ENCODE results near the gene PDSS2.
"Not testable (repeated sequence)": the region's sequence is repeated elsewhere in the genome, so short reads cannot be mapped to it uniquely, and the experiment has no call there.

Gene PDSS2

GRCh38 chr6:107293350-107293749, 166.0 kb downstream of the PDSS2 start:
- Histone ChIP-seq H3K14ac (ENCODE audit: low read length) (no peak overlapping the region), H3K36me3 (replicated peaks in 1 of 2; ENCODE audit: control insufficient read depth in 2 of 2, insufficient read depth in 2 of 2, low read length in 2 of 2) (no peaks in the 10 kb centered on the region), H3K4me1 (ENCODE audit: control insufficient read depth in 2 of 2, insufficient read depth in 1 of 2, low read depth in 1 of 2, low read length in 2 of 2) (peaks cover 6 to 30% of the 10 kb centered on the region in 2 donors), H3K27me3 (ENCODE audit: control insufficient read depth in 3 of 3, insufficient read depth in 3 of 3, low read depth in 1 of 3, low read length in 3 of 3) (no peaks in the 10 kb centered on the region), H3K4me2 (ENCODE audit: insufficient read depth, low read length, poor library complexity, severe bottlenecking) (no peak overlapping the region), H3K4ac (ENCODE audit: low read length) (no peak overlapping the region), H3K23ac (ENCODE audit: low read depth, low read length, poor library complexity) (no peak overlapping the region), H2BK120ac (ENCODE audit: low read depth, low read length) (no peak overlapping the region), H2AK5ac (ENCODE audit: low read depth, low read length) (no peak overlapping the region), H3K9ac (ENCODE audit: low read depth, low read length, poor library complexity) (no peak overlapping the region), H2AFZ (ENCODE audit: low read length) (peak overlapping the region; percentile 1), H2BK15ac (ENCODE audit: low read length) (no peak overlapping the region), H3K27ac (replicated peaks; ENCODE audit: low read length) (no peak overlapping the region), H2BK12ac (ENCODE audit: low read length) (no peak overlapping the region), H4K91ac (ENCODE audit: low read depth, low read length, poor library complexity) (no peak overlapping the region), H3K9me3 (replicated peaks in 1 of 2; ENCODE audit: control insufficient read depth in 2 of 2, insufficient read depth in 1 of 2, low read depth in 1 of 2, low read length in 2 of 2) (no peaks in the 10 kb centered on the region), H3K4me3 (ENCODE audit: low read length in 2 of 2) (no peak overlapping the region), H2BK5ac (ENCODE audit: low read length) (no peak overlapping the region), H3K79me1 (ENCODE audit: low read depth, low read length) (no peaks in the 10 kb centered on the region), H3K18ac (ENCODE audit: low read length) (no peak overlapping the region), H4K8ac (ENCODE audit: low read depth, low read length) (no peak overlapping the region)
- no peak for DNase-seq (ENCODE audit: low spot score)
- no CpG with 5 or more reads among the region's 4 CpGs for WGBS, 2 donors (ENCODE audit: extremely low coverage in 2 of 2, insufficient read length in 2 of 2, insufficient replicate concordance in 1 of 2)

DNA sequence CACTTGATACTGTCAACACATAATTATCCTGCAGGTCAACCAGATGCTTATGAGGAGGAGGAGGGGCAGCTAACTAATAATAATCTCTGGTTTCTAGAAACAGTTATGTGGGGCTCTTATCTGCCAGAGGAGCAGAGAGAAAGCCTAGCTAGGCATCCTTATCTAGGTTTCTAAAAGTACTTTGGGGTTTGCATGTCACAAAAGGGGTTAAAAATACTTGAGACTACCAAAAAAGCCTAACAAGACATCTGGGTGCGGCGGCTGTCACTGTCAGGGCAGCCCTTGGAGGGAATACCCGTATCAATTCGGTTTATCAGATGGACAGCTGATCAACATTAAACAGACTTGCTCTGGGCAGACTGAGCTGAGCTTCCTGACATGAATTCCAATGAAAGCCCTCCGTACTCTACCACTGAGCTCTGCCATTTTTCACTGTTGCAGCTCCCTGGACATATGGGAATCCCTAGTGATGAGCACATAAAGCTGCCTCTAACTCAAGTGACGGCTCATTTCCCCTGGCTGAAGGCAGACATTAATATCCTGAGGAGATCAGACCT, 166.6 kb downstream of the PDSS2 start:
- Histone ChIP-seq H2BK15ac (ENCODE audit: low read length) (no peak overlapping the region), H3K14ac (ENCODE audit: low read length) (no peak overlapping the region), H3K4me3 (ENCODE audit: low read length in 2 of 2) (no peak overlapping the region), H3K9ac (ENCODE audit: low read depth, low read length, poor library complexity) (no peak overlapping the region), H4K91ac (ENCODE audit: low read depth, low read length, poor library complexity) (no peak overlapping the region), H3K4me1 (ENCODE audit: control insufficient read depth in 2 of 2, insufficient read depth in 1 of 2, low read depth in 1 of 2, low read length in 2 of 2) (peaks cover 6 to 30% of the 10 kb centered on the region in 2 donors), H2AK5ac (ENCODE audit: low read depth, low read length) (no peak overlapping the region), H2BK120ac (ENCODE audit: low read depth, low read length) (no peak overlapping the region), H2AFZ (ENCODE audit: low read length) (peak overlapping the region; percentile 1), H3K23ac (ENCODE audit: low read depth, low read length, poor library complexity) (no peak overlapping the region), H4K8ac (ENCODE audit: low read depth, low read length) (no peak overlapping the region), H2BK5ac (ENCODE audit: low read length) (no peak overlapping the region), H3K79me1 (ENCODE audit: low read depth, low read length) (no peaks in the 10 kb centered on the region), H3K4me2 (ENCODE audit: insufficient read depth, low read length, poor library complexity, severe bottlenecking) (no peak overlapping the region), H3K27ac (replicated peaks; ENCODE audit: low read length) (no peak overlapping the region), H3K27me3 (ENCODE audit: control insufficient read depth in 3 of 3, insufficient read depth in 3 of 3, low read depth in 1 of 3, low read length in 3 of 3) (no peaks in the 10 kb centered on the region), H3K36me3 (replicated peaks in 1 of 2; ENCODE audit: control insufficient read depth in 2 of 2, insufficient read depth in 2 of 2, low read length in 2 of 2) (no peaks in the 10 kb centered on the region), H3K18ac (ENCODE audit: low read length) (no peak overlapping the region), H3K9me3 (replicated peaks in 1 of 2; ENCODE audit: control insufficient read depth in 2 of 2, insufficient read depth in 1 of 2, low read depth in 1 of 2, low read length in 2 of 2) (no peaks in the 10 kb centered on the region), H2BK12ac (ENCODE audit: low read length) (no peak overlapping the region), H3K4ac (ENCODE audit: low read length) (no peak overlapping the region)
- no CpG with 5 or more reads among the region's 6 CpGs for WGBS, 2 donors (ENCODE audit: extremely low coverage in 2 of 2, insufficient read length in 2 of 2, insufficient replicate concordance in 1 of 2)
- no peak for DNase-seq (ENCODE audit: low spot score)

- Histone ChIP-seq H3K79me1 (ENCODE audit: low read depth, low read length) (no peaks in the 10 kb centered on the region), H3K14ac (ENCODE audit: low read length) (no peak overlapping the region), H3K4ac (ENCODE audit: low read length) (no peak overlapping the region), H2BK120ac (ENCODE audit: low read depth, low read length) (no peak overlapping the region), H3K4me2 (ENCODE audit: insufficient read depth, low read length, poor library complexity, severe bottlenecking) (no peak overlapping the region), H2AFZ (ENCODE audit: low read length) (peak overlapping the region; percentile 21), H3K27ac (replicated peaks; ENCODE audit: low read length) (peak overlapping the region; percentile 10), H3K23ac (ENCODE audit: low read depth, low read length, poor library complexity) (no peak overlapping the region), H3K4me1 (ENCODE audit: control insufficient read depth in 2 of 2, insufficient read depth in 1 of 2, low read depth in 1 of 2, low read length in 2 of 2) (peaks cover 4 to 30% of the 10 kb centered on the region in 2 donors), H4K91ac (ENCODE audit: low read depth, low read length, poor library complexity) (no peak overlapping the region), H3K27me3 (ENCODE audit: control insufficient read depth in 3 of 3, insufficient read depth in 3 of 3, low read depth in 1 of 3, low read length in 3 of 3) (no peaks in the 10 kb centered on the region), H2BK15ac (ENCODE audit: low read length) (no peak overlapping the region), H4K8ac (ENCODE audit: low read depth, low read length) (no peak overlapping the region), H2AK5ac (ENCODE audit: low read depth, low read length) (no peak overlapping the region), H3K9me3 (replicated peaks in 1 of 2; ENCODE audit: control insufficient read depth in 2 of 2, insufficient read depth in 1 of 2, low read depth in 1 of 2, low read length in 2 of 2) (no peaks in the 10 kb centered on the region), H2BK12ac (ENCODE audit: low read length) (no peak overlapping the region), H3K9ac (ENCODE audit: low read depth, low read length, poor library complexity) (no peak overlapping the region), H3K18ac (ENCODE audit: low read length) (no peak overlapping the region), H3K36me3 (replicated peaks in 1 of 2; ENCODE audit: control insufficient read depth in 2 of 2, insufficient read depth in 2 of 2, low read length in 2 of 2) (no peaks in the 10 kb centered on the region), H2BK5ac (ENCODE audit: low read length) (no peak overlapping the region), H3K4me3 (ENCODE audit: low read length in 2 of 2) (no peak overlapping the region)
- WGBS, 2 donors (ENCODE audit: extremely low coverage in 2 of 2, insufficient read length in 2 of 2, insufficient replicate concordance in 1 of 2) = no CpG with 5 or more reads among the region's 3 CpGs
- no peak for DNase-seq (ENCODE audit: low spot score)
Observed at GRCh38 chr6:107290491-107290890, 168.9 kb downstream of the PDSS2 start.

- H3K4me3 ChIP-seq (ENCODE audit: low read length in 2 of 2); H3K23ac ChIP-seq (ENCODE audit: low read depth, low read length, poor library complexity); H2BK5ac ChIP-seq (ENCODE audit: low read length); H3K27me3 ChIP-seq (ENCODE audit: control insufficient read depth in 3 of 3, insufficient read depth in 3 of 3, low read depth in 1 of 3, low read length in 3 of 3); H2BK12ac ChIP-seq (ENCODE audit: low read length); H3K79me1 ChIP-seq (ENCODE audit: low read depth, low read length); H3K36me3 ChIP-seq (replicated peaks in 1 of 2; ENCODE audit: control insufficient read depth in 2 of 2, insufficient read depth in 2 of 2, low read length in 2 of 2); H3K14ac ChIP-seq (ENCODE audit: low read length); H2BK120ac ChIP-seq (ENCODE audit: low read depth, low read length); H3K27ac ChIP-seq (replicated peaks; ENCODE audit: low read length); H3K9ac ChIP-seq (ENCODE audit: low read depth, low read length, poor library complexity); H2AK5ac ChIP-seq (ENCODE audit: low read depth, low read length); H3K4me2 ChIP-seq (ENCODE audit: insufficient read depth, low read length, poor library complexity, severe bottlenecking); DNase-seq (ENCODE audit: low spot score); H2BK15ac ChIP-seq (ENCODE audit: low read length); H3K9me3 ChIP-seq (replicated peaks in 1 of 2; ENCODE audit: control insufficient read depth in 2 of 2, insufficient read depth in 1 of 2, low read depth in 1 of 2, low read length in 2 of 2); H2AFZ ChIP-seq (ENCODE audit: low read length); H3K18ac ChIP-seq (ENCODE audit: low read length); H4K91ac ChIP-seq (ENCODE audit: low read depth, low read length, poor library complexity); H3K4ac ChIP-seq (ENCODE audit: low read length); H4K8ac ChIP-seq (ENCODE audit: low read depth, low read length): not testable (repeated sequence)
- no CpG with 5 or more reads among the region's 9 CpGs for WGBS, 2 donors (ENCODE audit: extremely low coverage in 2 of 2, insufficient read length in 2 of 2, insufficient replicate concordance in 1 of 2)
- peaks cover 4 to 30% of the 10 kb centered on the region in 2 donors for H3K4me1 ChIP-seq (ENCODE audit: control insufficient read depth in 2 of 2, insufficient read depth in 1 of 2, low read depth in 1 of 2, low read length in 2 of 2)
Observed at GRCh38 chr6:107289258-107289657, 170.1 kb downstream of the PDSS2 start.

Data from neuronal stem cell (in vitro differentiated cells).